GM18520 (cell line): ENCODE measurements around the gene PDE7B.
"Not testable (repeated sequence)": the region's sequence is repeated elsewhere in the genome, so short reads cannot be mapped to it uniquely, and the experiment has no call there.

ENCODE experiments used
- ATAC-seq: cut with Tn5 transposase; IDR thresholded peaks from one replicate; pipeline ENCODE4 v1.9.1; 2021; ENCODE audit not compliant: unreplicated experiment

PDE7B gene

DNA sequence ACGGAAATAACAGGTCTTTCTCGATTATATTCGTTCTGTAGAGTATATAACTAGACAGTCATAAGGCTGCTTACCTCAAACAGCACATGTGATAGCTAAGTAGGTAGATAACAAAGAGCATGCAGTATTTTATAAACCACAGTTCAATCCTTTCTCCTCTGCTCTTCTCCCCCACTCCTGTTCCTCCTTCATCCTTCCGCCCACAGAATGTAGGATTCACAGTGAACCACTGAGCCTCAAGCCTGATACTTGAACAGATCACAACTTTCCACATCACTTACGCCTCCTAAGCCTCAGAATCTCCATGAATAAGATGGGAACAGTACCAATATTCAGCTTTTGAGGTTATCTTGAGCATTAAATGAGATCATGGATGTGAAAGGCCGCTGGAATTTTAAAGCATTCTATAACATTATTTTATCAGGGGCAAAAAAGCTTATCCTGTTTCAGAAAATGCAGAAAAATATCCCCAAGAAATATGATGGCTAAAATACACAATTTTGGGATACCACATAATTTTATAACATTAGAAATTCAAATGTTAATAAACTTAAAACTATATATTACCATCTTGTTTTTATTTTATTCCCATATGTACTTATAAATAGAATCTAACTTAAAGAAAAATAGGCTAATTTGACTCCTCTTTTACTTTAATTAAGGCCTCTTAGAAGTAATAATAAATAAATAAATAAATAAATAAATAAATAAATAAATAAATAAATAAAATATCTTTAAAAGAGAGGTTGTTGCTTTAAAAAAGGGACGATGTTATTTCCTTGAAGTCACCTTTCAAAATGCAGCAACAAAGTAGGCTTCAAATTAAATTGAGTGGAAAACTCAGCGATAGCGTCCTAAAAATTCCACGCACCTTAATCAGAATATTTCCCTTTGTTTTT is 365.3 kb downstream of the PDE7B start:
- ATAC-seq: no peak

DNA sequence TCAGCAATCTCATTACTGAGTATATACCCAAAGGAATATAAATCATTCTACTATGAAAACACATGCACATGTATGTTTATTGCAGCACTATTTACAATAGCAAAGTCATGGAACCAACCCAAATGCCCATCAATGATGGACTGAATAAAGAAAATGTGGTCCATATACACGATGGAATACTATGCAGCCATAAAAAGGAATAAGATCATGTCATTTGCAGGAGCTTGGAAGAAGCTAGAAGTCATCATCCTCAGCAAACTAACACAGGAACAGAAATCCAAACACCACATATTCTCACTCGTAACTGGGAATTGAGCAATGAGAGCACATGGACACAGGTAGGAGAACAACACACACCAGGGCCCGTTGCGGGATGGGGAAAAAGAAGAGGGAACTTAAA is 373.5 kb downstream of the PDE7B start:
- ATAC-seq: not testable (repeated sequence)

GRCh38 chr6:136225496-136225895 is 374.0 kb downstream of the PDE7B start:
- no peak for ATAC-seq

DNA sequence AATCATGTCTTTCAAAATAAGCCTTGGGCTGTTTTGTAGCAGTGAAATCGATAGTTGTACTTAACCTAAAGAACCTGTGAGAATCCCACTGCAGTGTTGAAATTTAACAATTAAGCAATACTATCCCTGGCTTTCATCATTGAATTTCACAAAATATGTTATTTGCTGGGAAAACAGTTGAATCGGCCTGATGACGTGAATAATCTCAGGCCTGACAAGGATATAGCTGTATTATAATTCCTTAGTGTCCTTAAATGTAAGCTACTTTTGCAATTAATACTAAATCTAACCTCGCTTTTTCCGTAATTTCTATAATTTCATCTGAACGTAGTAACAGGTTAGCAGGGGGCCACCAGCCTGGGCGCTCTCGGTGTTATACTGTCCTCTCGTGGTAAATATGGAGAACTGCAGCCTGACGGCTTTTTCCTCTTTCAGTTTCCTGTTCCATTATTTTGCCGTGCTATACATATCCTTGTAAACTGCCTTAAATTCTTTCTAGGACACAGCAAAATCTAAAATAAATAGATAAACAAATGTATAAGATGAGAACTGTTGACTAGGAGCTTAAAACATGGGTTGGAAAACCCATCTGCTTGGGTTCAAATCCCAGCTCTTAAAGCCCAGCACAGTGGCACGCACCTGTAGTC is 374.6 kb downstream of the PDE7B start:
- peak; percentile 80 for ATAC-seq

- ATAC-seq: peak; percentile 21
These were observed 375.3 kb downstream of the PDE7B start for GRCh38 chr6:136226674-136227377.

- ATAC-seq: no peak
These were observed 377.3 kb downstream of the PDE7B start for GRCh38 chr6:136228814-136229213.

- no peak for ATAC-seq
These were observed 378.8 kb downstream of the PDE7B start for GRCh38 chr6:136230219-136230853.

GRCh38 chr6:136232701-136233100 is 381.2 kb downstream of the PDE7B start:
- ATAC-seq: no peak

GRCh38 chr6:136235233-136235564 is 383.7 kb downstream of the PDE7B start:
- no peak for ATAC-seq

DNA sequence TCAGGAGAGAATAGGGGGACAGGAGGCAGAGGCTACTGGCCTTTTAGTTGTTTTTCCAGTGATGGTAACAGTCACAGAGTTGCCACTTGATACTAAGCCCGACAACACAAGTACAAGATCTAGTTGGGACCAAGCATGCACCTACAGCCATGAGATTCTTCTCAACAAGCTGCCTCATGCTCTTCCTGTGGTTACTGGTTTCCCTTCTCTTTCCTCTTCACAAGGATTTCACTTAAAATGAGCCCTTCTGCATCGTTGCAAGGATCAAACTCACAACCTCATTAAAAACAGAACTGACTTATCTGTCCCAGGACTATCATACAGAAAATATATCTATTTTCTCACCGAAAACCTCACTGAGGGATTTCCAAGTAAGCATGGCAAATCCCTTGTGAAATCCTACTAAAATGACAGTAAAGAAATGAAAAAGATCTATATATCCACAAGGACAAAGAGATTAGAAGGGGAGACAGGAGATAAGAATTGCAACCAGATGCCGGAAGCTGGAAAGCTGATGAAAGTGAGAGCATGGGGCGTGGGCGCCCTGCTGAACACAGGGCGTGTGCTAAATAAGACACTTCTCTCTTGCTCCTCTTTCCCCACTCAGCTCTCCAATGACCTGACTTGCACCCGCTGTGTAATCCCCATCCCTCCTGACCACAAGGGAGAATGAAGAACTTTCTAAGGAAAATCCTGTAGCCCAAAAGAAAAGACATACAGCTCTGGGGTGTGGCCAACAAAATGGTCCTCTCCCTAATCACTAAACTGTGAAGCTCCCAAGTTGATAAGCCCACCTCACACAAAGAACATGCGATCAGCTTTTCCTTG is 385.2 kb downstream of the PDE7B start:
- ATAC-seq: no peak

GRCh38 chr6:136244061-136244616 is 392.6 kb downstream of the PDE7B start:
- ATAC-seq: no peak
